SU-DHL-6 (cell line): Measurements from ENCODE around the gene DLK1.

Experiments used
- H2AFZ ChIP-seq: fragments of 200-600 bp; sonication (generic); 2 replicates; pipeline ENCODE4 v1.6.1; 2014; ENCODE audit warnings: low read depth, mild to moderate bottlenecking, moderate library complexity, mixed read lengths, antibody characterized with exemption, low read length; ENCODE audit not compliant: severe bottlenecking
- H3F3A ChIP-seq: fragments of 200-600 bp; shearing (Covaris generic); 2 replicates; pipeline ENCODE4 v1.6.0; 2016; ENCODE audit warnings: antibody characterized with exemption, mild to moderate bottlenecking; ENCODE audit not compliant: insufficient read depth
- H3K27ac ChIP-seq: fragments of 200-600 bp; sonication (generic); 2 replicates; pipeline ENCODE4 v1.5.1; 2016; ENCODE audit warnings: low read depth, mild to moderate bottlenecking, low read length, moderate library complexity, mixed read lengths
- H3K27me3 ChIP-seq: fragments of 200-600 bp; sonication (generic), shearing (Covaris generic); 2 replicates; pipeline ENCODE4 v1.6.0; 2014; ENCODE audit warnings: mild to moderate bottlenecking, low read length
- H3K36me3 ChIP-seq: fragments of 200-600 bp; sonication (generic); 2 replicates; pipeline ENCODE4 v1.6.1; 2014; ENCODE audit warnings: mild to moderate bottlenecking, low read length, mixed read lengths
- H3K4me2 ChIP-seq: fragments of 300-600, 200-600 bp; shearing (Covaris generic), sonication (generic); 2 replicates; pipeline ENCODE4 v1.6.0; 2014; ENCODE audit warnings: low read length, low read depth, mild to moderate bottlenecking; ENCODE audit not compliant: poor library complexity, severe bottlenecking
- H3K4me3 ChIP-seq: fragments of 200-600 bp; sonication (generic); 2 replicates; pipeline ENCODE4 v1.5.1; 2014; ENCODE audit warnings: antibody characterized with exemption, low read length, mild to moderate bottlenecking, mixed read lengths; ENCODE audit not compliant: insufficient read depth, poor library complexity, severe bottlenecking
- H3K79me2 ChIP-seq: fragments of 200-600 bp; sonication (generic); 2 replicates; pipeline ENCODE4 v1.6.1; 2014; ENCODE audit warnings: mild to moderate bottlenecking, low read length, moderate library complexity; ENCODE audit not compliant: insufficient read depth
- H3K9ac ChIP-seq: fragments of 200-600 bp; sonication (generic); 2 replicates; pipeline ENCODE4 v1.7.0; 2014; ENCODE audit warnings: mild to moderate bottlenecking, low read length
- H3K9me2 ChIP-seq: fragments of 200-600 bp; sonication (generic); replicated peaks from 2 replicates; pipeline ENCODE4 v1.6.1; 2014; ENCODE audit warnings: low read length; ENCODE audit not compliant: insufficient read depth
- H3K9me3 ChIP-seq: fragments of 200-600 bp; sonication (generic); 2 replicates; pipeline ENCODE4 v1.6.1; 2014; ENCODE audit warnings: low read length, mixed read lengths; ENCODE audit not compliant: insufficient read depth
- H4K20me1 ChIP-seq: fragments of 200-600 bp; sonication (generic); 2 replicates; pipeline ENCODE4 v1.6.1; 2014; ENCODE audit warnings: low read depth, mild to moderate bottlenecking, antibody characterized with exemption, low read length, moderate library complexity, mixed read lengths
- EZH2phosphoT487 ChIP-seq: fragments of 200-600 bp; sonication (generic), shearing (Covaris generic); conservative IDR thresholded peaks from 2 replicates; pipeline ENCODE4 v1.6.1; 2018; ENCODE audit warnings: mild to moderate bottlenecking, antibody characterized with exemption, low read length, moderate library complexity, mixed read lengths
- TF ChIP-seq, protein P1 (sequence below): fragments of 200-600 bp; sonication (generic); IDR thresholded peaks from one replicate; pipeline ENCODE4 v1.5.1; 2017; ENCODE audit warnings: antibody characterized with exemption, mild to moderate bottlenecking, low read length, moderate library complexity; ENCODE audit not compliant: insufficient read depth, poor library complexity, severe bottlenecking

DLK1 gene

DNA sequence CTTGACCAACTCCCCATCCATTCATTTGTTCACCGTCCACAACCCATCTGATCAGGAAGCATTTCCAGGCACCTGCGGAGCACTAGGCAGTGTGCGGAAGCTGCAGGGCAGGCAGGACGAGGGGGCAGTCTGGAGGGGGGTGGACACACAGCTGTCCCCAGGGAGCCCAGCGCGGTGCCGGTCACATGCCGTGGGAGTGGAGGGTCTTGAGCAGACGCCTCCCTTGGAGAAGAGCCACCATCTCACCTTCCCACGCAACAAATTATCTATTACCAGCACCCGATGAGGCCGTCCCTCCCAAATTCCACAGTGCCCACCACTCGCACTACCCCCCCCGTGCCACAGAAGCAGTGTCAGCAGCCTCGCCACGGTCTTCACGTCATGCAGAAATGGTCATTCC, 10.8 kb downstream of the DLK1 start:
- Histone ChIP-seq H3K36me3 (no peaks in the 10 kb centered on the region), H4K20me1 (no peaks in the 10 kb centered on the region), H3K9ac (no peak overlapping the region), H3F3A (no peaks in the 10 kb centered on the region), H3K4me2 (no peak overlapping the region), H3K9me2 (no peaks in the 10 kb centered on the region), H3K79me2 (no peaks in the 10 kb centered on the region), H3K4me3 (no peak overlapping the region), H2AFZ (no peak overlapping the region), H3K9me3 (no peaks in the 10 kb centered on the region), H3K27me3 (no peaks in the 10 kb centered on the region), H3K27ac (no peak overlapping the region)
- TF ChIP-seq, protein P1, sequence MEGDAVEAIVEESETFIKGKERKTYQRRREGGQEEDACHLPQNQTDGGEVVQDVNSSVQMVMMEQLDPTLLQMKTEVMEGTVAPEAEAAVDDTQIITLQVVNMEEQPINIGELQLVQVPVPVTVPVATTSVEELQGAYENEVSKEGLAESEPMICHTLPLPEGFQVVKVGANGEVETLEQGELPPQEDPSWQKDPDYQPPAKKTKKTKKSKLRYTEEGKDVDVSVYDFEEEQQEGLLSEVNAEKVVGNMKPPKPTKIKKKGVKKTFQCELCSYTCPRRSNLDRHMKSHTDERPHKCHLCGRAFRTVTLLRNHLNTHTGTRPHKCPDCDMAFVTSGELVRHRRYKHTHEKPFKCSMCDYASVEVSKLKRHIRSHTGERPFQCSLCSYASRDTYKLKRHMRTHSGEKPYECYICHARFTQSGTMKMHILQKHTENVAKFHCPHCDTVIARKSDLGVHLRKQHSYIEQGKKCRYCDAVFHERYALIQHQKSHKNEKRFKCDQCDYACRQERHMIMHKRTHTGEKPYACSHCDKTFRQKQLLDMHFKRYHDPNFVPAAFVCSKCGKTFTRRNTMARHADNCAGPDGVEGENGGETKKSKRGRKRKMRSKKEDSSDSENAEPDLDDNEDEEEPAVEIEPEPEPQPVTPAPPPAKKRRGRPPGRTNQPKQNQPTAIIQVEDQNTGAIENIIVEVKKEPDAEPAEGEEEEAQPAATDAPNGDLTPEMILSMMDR = no peak
- TF ChIP-seq EZH2phosphoT487 = no peak

DNA sequence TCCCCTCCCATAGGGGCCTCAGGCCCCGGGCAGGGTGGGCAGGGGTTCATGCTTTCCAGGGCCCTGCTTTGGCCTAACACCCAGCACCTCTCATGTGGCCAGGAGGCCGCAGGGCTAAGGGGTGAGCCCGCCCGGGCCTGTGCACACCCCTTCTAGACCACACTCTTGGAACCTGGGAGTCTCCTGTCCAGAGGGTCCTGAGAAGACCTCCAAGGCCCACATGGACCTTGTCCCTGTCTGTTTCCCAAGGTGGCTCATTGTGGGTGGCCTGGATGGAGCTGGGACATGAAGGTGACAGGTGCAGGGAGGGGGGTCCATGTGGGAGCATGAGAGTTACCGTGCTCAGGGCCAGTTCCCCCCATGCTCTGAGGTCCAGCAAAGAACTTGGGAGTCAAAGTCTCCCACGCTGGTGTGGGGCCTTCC, 11.6 kb downstream of the DLK1 start:
- H3K9me3 ChIP-seq = no peaks in the 10 kb centered on the region
- no peaks in the 10 kb centered on the region for H3K27me3 ChIP-seq
- H3K4me3 ChIP-seq = no peak overlapping the region
- H3K9me2 ChIP-seq = no peaks in the 10 kb centered on the region
- H3K9ac ChIP-seq = no peak overlapping the region
- no peak overlapping the region for H2AFZ ChIP-seq
- TF ChIP-seq EZH2phosphoT487 = no peak
- TF ChIP-seq, protein P1 = no peak
- no peaks in the 10 kb centered on the region for H3K36me3 ChIP-seq
- no peaks in the 10 kb centered on the region for H3K79me2 ChIP-seq
- H3F3A ChIP-seq = no peaks in the 10 kb centered on the region
- H3K4me2 ChIP-seq = no peak overlapping the region
- no peaks in the 10 kb centered on the region for H4K20me1 ChIP-seq
- H3K27ac ChIP-seq = no peak overlapping the region

DNA sequence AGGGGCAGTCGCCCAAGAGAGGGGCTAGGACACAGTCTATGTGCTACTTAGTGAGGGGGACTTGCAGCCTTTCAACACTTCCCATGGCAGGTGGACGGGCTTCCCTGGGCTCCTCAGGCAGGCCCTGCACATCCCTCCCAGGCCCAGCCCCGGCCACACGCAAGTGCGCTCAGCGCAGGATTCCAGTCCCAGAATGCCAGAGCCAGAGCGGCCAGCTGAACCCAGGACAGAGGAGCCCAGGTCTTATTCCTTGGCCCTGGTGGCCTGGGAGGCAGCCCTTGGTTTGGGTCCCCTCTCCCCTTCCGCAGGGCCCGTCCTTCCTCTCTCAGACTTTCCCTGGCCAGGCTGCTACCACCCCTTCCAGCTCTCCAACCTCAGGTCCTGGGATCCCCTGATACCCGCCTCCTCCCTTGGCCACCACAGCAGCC, 12.0 kb downstream of the DLK1 start:
- TF ChIP-seq, protein P1 = no peak
- no peak for TF ChIP-seq EZH2phosphoT487
- Histone ChIP-seq H3K4me2 (no peak overlapping the region), H3K36me3 (no peaks in the 10 kb centered on the region), H3F3A (no peaks in the 10 kb centered on the region), H2AFZ (no peak overlapping the region), H3K9me2 (no peaks in the 10 kb centered on the region), H3K27me3 (no peaks in the 10 kb centered on the region), H3K9me3 (no peaks in the 10 kb centered on the region), H3K9ac (no peak overlapping the region), H3K79me2 (no peaks in the 10 kb centered on the region), H4K20me1 (no peaks in the 10 kb centered on the region), H3K27ac (no peak overlapping the region), H3K4me3 (no peak overlapping the region)
